Vagina (tissue), 2 donors: ENCODE results near the gene TPPP.

Experiments used
- CTCF ChIP-seq, 3 experiments: fragments of 450-650 bp in 2 of 3; fragments of 200-600 bp in 1 of 3; sonication (generic) in 1 of 3; IDR thresholded peaks; one replicate each; pipeline ENCODE4 v1.5.1; 2017 to 2019; ENCODE audit warnings: antibody characterized with exemption in 3 of 3, mild to moderate bottlenecking in 2 of 3, moderate library complexity in 2 of 3
- POLR2A ChIP-seq, 2 donors: fragments of 450-650 bp; IDR thresholded peaks; one replicate each; pipeline ENCODE4 v1.6.1; 2017; ENCODE audit warnings: antibody characterized with exemption in 2 of 2, mild to moderate bottlenecking in 2 of 2, moderate library complexity in 2 of 2

GRCh38 chr5:612498-613424 is 80.4 kb downstream of the TPPP start:
- no peak for TF ChIP-seq POLR2A (IDR thresholded peaks at IDR 0.05)
- no peak for TF ChIP-seq CTCF (IDR thresholded peaks at IDR 0.05)
